Testis (tissue), 2 donors: ENCODE measurements around the gene RRP9.

Experiments used
- CTCF ChIP-seq, 3 experiments: fragments of 450-650 bp in 2 of 3; fragments of 200-600 bp in 1 of 3; sonication (generic) in 1 of 3; IDR thresholded peaks; one replicate each; pipeline ENCODE4 v1.5.1; 2016 to 2019; ENCODE audit warnings: antibody characterized with exemption in 3 of 3, mild to moderate bottlenecking in 2 of 3, moderate library complexity in 1 of 3
- POLR2A ChIP-seq: fragments of 450-650 bp; IDR thresholded peaks from one replicate; pipeline ENCODE4 v1.6.1; 2017; ENCODE audit warnings: antibody characterized with exemption, mild to moderate bottlenecking, moderate library complexity

- TF ChIP-seq CTCF (IDR thresholded peaks at IDR 0.05) (no peak), POLR2A (no peak)
Measured at GRCh38 chr3:51929420-51930003, 12.2 kb downstream of the RRP9 start.
